ENCODE data around the gene ERCC2. TPM values are rescaled to one million over a fixed set of nuclear protein-coding genes. Genes with fewer than 3 reads are reported as not detected.

The ERCC2 gene
- total RNA-seq, 1 experiment from 2014 or later, result 59.2 TPM

GRCh38 chr19:45380107-45380506, 9.7 kb upstream of the ERCC2 start:
- Histone ChIP-seq H3K27me3 (replicated peaks; ENCODE audit: insufficient read depth, low read depth, low read length, poor library complexity) (peaks cover 3% of the 10 kb centered on the region), H3K4me1 (ENCODE audit: insufficient read depth, low read length, poor library complexity, severe bottlenecking) (peaks cover 4% of the 10 kb centered on the region), H3K9me3 (ENCODE audit: low read depth, low read length, poor library complexity, severe bottlenecking) (no peaks in the 10 kb centered on the region), H3K27ac (ENCODE audit: low read depth, low read length, poor library complexity, severe bottlenecking) (no peak overlapping the region), H3K36me3 (ENCODE audit: insufficient read depth, low read length, poor library complexity, severe bottlenecking) (no peaks in the 10 kb centered on the region), H3K4me3 (ENCODE audit: low read depth, low read length, poor library complexity, severe bottlenecking) (no peak overlapping the region)
- POLR2A ChIA-PET (ENCODE audit: low non-redundant PET), result no interaction called here
- CTCF ChIA-PET, result interaction anchor here (0.7 kb wide), 1 partner anchor 349 kb away, joined by 3 read pairs; no protein-coding TSS in a partner anchor
- intact Hi-C loops (cut with micrococcal nuclease; ENCODE audit: unreplicated experiment), result no loop called here
- TF ChIP-seq, protein P1, sequence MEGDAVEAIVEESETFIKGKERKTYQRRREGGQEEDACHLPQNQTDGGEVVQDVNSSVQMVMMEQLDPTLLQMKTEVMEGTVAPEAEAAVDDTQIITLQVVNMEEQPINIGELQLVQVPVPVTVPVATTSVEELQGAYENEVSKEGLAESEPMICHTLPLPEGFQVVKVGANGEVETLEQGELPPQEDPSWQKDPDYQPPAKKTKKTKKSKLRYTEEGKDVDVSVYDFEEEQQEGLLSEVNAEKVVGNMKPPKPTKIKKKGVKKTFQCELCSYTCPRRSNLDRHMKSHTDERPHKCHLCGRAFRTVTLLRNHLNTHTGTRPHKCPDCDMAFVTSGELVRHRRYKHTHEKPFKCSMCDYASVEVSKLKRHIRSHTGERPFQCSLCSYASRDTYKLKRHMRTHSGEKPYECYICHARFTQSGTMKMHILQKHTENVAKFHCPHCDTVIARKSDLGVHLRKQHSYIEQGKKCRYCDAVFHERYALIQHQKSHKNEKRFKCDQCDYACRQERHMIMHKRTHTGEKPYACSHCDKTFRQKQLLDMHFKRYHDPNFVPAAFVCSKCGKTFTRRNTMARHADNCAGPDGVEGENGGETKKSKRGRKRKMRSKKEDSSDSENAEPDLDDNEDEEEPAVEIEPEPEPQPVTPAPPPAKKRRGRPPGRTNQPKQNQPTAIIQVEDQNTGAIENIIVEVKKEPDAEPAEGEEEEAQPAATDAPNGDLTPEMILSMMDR (conservative IDR thresholded peaks at IDR 0.05; ENCODE audit: low read depth, low read length), result no peak
- TF ChIP-seq EZH2 (IDR thresholded peaks at IDR 0.05; ENCODE audit: borderline replicate concordance, low read depth, low read length, poor library complexity, severe bottlenecking), result no peak
- BruUV-seq (replicated peaks), result no TSS peak
- DNase-seq (ENCODE audit: low spot score), result no peak

GRCh38 chr19:45376045-45376724, 5.8 kb upstream of the ERCC2 start:
- intact Hi-C loops (cut with micrococcal nuclease; ENCODE audit: unreplicated experiment), result no loop called here
- CTCF ChIA-PET, result interaction anchor here (0.7 kb wide), 1 partner anchor 26 kb away, joined by 8 read pairs; no protein-coding TSS in a partner anchor
- H3K4me1 ChIP-seq (ENCODE audit: insufficient read depth, low read length, poor library complexity, severe bottlenecking), result peaks cover 4% of the 10 kb centered on the region
- no peaks in the 10 kb centered on the region for H3K9me3 ChIP-seq (ENCODE audit: low read depth, low read length, poor library complexity, severe bottlenecking)
- peak; percentile 82 for DNase-seq (ENCODE audit: low spot score)
- BruUV-seq (replicated peaks), result no TSS peak
- H3K4me3 ChIP-seq (ENCODE audit: low read depth, low read length, poor library complexity, severe bottlenecking), result no peak overlapping the region
- H3K27ac ChIP-seq (ENCODE audit: low read depth, low read length, poor library complexity, severe bottlenecking), result peak overlapping the region; percentile 62
- TF ChIP-seq EZH2 (IDR thresholded peaks at IDR 0.05; ENCODE audit: borderline replicate concordance, low read depth, low read length, poor library complexity, severe bottlenecking), result no peak
- TF ChIP-seq, protein P1 (conservative IDR thresholded peaks at IDR 0.05; ENCODE audit: low read depth, low read length), result no peak
- POLR2A ChIA-PET (ENCODE audit: low non-redundant PET), result no interaction called here
- H3K36me3 ChIP-seq (ENCODE audit: insufficient read depth, low read length, poor library complexity, severe bottlenecking), result no peaks in the 10 kb centered on the region
- H3K27me3 ChIP-seq (replicated peaks; ENCODE audit: insufficient read depth, low read depth, low read length, poor library complexity), result no peaks in the 10 kb centered on the region

GRCh38 chr19:45368737-45369340, 1.5 kb downstream of the ERCC2 start:
- intact Hi-C loops (cut with micrococcal nuclease; ENCODE audit: unreplicated experiment), result no loop called here
- Histone ChIP-seq H3K27me3 (replicated peaks; ENCODE audit: insufficient read depth, low read depth, low read length, poor library complexity) (no peaks in the 10 kb centered on the region), H3K36me3 (ENCODE audit: insufficient read depth, low read length, poor library complexity, severe bottlenecking) (peaks cover 7% of the 10 kb centered on the region), H3K4me1 (ENCODE audit: insufficient read depth, low read length, poor library complexity, severe bottlenecking) (peaks cover 4% of the 10 kb centered on the region), H3K4me3 (ENCODE audit: low read depth, low read length, poor library complexity, severe bottlenecking) (peak overlapping the region; percentile 78), H3K27ac (ENCODE audit: low read depth, low read length, poor library complexity, severe bottlenecking) (no peak overlapping the region), H3K9me3 (ENCODE audit: low read depth, low read length, poor library complexity, severe bottlenecking) (no peaks in the 10 kb centered on the region)
- TF ChIP-seq EZH2 (IDR thresholded peaks at IDR 0.05; ENCODE audit: borderline replicate concordance, low read depth, low read length, poor library complexity, severe bottlenecking), result no peak
- TF ChIP-seq, protein P1 (conservative IDR thresholded peaks at IDR 0.05; ENCODE audit: low read depth, low read length), result no peak
- POLR2A ChIA-PET (ENCODE audit: low non-redundant PET), result no interaction called here
- no TSS peak for BruUV-seq (replicated peaks)
- peak; percentile 19 for DNase-seq (ENCODE audit: low spot score)
- CTCF ChIA-PET, result no interaction called here

Measured in A673 (cell line).